Caco-2 (cell line): ENCODE measurements around the gene IL11RA. TPM values are rescaled to one million over a fixed set of nuclear protein-coding genes. Genes with fewer than 3 reads are reported as not detected.
A peak's percentile ranks its signal among the peaks of the same experiment; 100 is the strongest.

Experiments used
- BruUV-seq: library from RNA; stranded (reverse); fragments of 400-500 nt; replicated peaks from 2 replicates; lab custom pipeline; 2021; lab: Mats Ljungman, UMichigan
- CTCF ChIA-PET: fragments of 300-600 bp; sonication (Branson Sonifier 250); formaldehyde crosslinking; loops from one replicate; lab custom pipeline; 2022; ENCODE audit warnings: antibody characterized with exemption; lab: Charles Lee
- POLR2A ChIA-PET: fragments of 300-600 bp; sonication (Branson Sonifier 250); formaldehyde crosslinking; loops from one replicate; lab custom pipeline; 2022; ENCODE audit warnings: antibody characterized with exemption; lab: Charles Lee
- DNase-seq, 2 experiments: peaks; one replicate each; pipeline versions ENCODE4 v3.0.0 to v3.0.0-alpha.2; 2020 to 2022
- H3K27me3 ChIP-seq: replicated peaks from 2 replicates; pipeline ENCODE4 v1.6.0; 2011; ENCODE audit warnings: low read length; ENCODE audit not compliant: control insufficient read depth, insufficient read depth
- H3K36me3 ChIP-seq: 2 replicates; pipeline ENCODE4 v1.5.1; 2011; ENCODE audit warnings: low read length; ENCODE audit not compliant: control insufficient read depth, insufficient read depth
- H3K4me1 ChIP-seq: fragments of 250-450 bp; sonication (Bioruptor Pico); 2 replicates; pipeline ENCODE4 v1.5.1; 2020; ENCODE audit warnings: mild to moderate bottlenecking
- H3K4me3 ChIP-seq: 2 replicates; pipeline ENCODE4 v1.5.1; 2011; ENCODE audit warnings: low read depth, mild to moderate bottlenecking, control low read depth, low read length
- H3K9me3 ChIP-seq: fragments of 250-450 bp; sonication (Bioruptor Pico); 2 replicates; pipeline ENCODE4 v1.5.1; 2020; ENCODE audit warnings: mild to moderate bottlenecking, moderate library complexity
- H3K27ac Mint-ChIP-seq: one replicate; pipeline ENCODE4 v1.8.0; 2022; ENCODE audit warnings: mixed read lengths; ENCODE audit not compliant: unreplicated experiment
- H3K27me3 Mint-ChIP-seq: one replicate; pipeline ENCODE4 v1.8.0; 2022; ENCODE audit warnings: mixed read lengths; ENCODE audit not compliant: insufficient read depth, unreplicated experiment
- H3K36me3 Mint-ChIP-seq: one replicate; pipeline ENCODE4 v1.8.0; 2022; ENCODE audit warnings: mild to moderate bottlenecking, mixed read lengths; ENCODE audit not compliant: insufficient read depth, unreplicated experiment
- H3K4me1 Mint-ChIP-seq: one replicate; pipeline ENCODE4 v1.8.0; 2022; ENCODE audit warnings: low read depth, mixed read lengths; ENCODE audit not compliant: unreplicated experiment
- H3K4me3 Mint-ChIP-seq: one replicate; pipeline ENCODE4 v1.8.0; 2022; ENCODE audit warnings: mild to moderate bottlenecking, moderate library complexity, mixed read lengths; ENCODE audit not compliant: unreplicated experiment
- H3K9me3 Mint-ChIP-seq: one replicate; pipeline ENCODE4 v1.8.0; 2022; ENCODE audit warnings: mixed read lengths; ENCODE audit not compliant: unreplicated experiment
- intact Hi-C: fragments of 100-400 bp; cut with micrococcal nuclease; formaldehyde crosslinking; loops from one replicate; pipeline ENCODE4 v1.10.0; 2022; ENCODE audit not compliant: unreplicated experiment
- total RNA-seq: library from RNA; stranded (reverse); gene quantifications from 2 replicates; pipeline ENCODE4 v1.2.3, GENCODE V29; 2022
- TF ChIP-seq, protein P1 (sequence below), 2 experiments: fragments of 200-600 bp in 1 of 2; IDR thresholded peaks; 1 replicate in 1 of 2; 2 replicates in 1 of 2; pipeline versions ENCODE4 v1.5.1 to v1.8.0; 2011 to 2022; ENCODE audit warnings: antibody characterized with exemption in 1 of 2, control low read depth in 1 of 2, inconsistent platforms in 1 of 2, low read depth in 1 of 2, low read length in 1 of 2, mild to moderate bottlenecking in 1 of 2, moderate library complexity in 1 of 2; ENCODE audit not compliant: insufficient read depth in 1 of 2, severe bottlenecking in 1 of 2, unreplicated experiment in 1 of 2

Gene IL11RA
- total RNA-seq, 1 experiment from 2014 or later = 5.6 TPM

DNA sequence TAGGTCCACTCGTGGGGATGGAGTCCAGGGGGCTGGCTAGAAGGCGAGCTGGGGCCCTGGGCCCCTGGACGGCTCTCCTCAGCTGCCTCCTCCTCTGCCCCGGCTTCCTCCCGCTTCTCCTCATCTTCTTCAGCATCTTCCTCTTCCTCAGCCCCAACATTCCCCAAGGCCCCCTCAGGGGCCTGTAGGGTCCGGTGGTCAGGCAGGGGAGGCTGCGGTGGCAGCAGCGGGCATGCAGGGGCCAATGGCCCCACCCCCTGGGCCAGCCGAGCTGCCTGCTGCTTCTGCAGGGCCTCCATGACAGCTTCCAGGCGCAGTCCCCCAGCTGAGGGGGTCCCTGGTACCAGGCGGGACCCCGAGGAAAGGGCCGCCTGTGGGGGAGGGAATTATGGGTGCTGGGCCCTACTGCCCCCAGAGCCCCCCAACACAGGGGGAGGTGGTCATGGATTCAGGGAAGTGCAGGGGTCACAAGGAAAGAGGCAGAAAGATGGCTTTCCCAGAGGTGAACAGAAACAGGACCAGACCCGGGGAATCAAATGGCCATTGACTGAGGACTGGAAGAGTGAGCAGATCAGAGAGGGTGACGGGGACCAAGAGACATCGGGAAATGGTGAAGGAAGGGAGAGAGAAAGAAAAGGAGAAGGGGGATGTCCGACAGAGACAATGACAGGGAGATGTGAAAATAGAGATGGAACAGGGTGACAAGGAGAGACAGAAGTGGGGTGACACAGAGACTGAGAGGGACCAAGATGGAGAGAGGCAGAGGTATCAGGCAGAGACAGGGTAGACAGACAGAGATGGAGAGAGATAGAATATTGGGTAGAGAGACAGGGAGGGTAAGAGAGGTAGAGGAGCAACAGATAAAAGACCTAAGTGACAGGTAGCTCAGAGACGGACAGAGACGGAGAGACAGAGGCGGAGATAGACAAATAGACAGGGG, 24.0 kb upstream of the IL11RA start:
- Mint-ChIP-seq H3K4me1 (peaks cover 18% of the 10 kb centered on the region), H3K27ac (no peak overlapping the region), H3K4me3 (peak overlapping the region; percentile 78), H3K9me3 (no peaks in the 10 kb centered on the region), H3K36me3 (peaks cover 4% of the 10 kb centered on the region), H3K27me3 (peaks cover 4% of the 10 kb centered on the region)
- intact Hi-C loops = no loop called here
- no peak for DNase-seq
- H3K9me3 ChIP-seq = no peaks in the 10 kb centered on the region
- H3K27me3 ChIP-seq = no peaks in the 10 kb centered on the region; the same call in 1 of the 2 replicates
- no peaks in the 10 kb centered on the region for H3K36me3 ChIP-seq
- CTCF ChIA-PET = interaction anchor here (0.9 kb wide), 1 partner anchor 75 kb away, joined by 3 read pairs; no protein-coding TSS in a partner anchor
- H3K4me1 ChIP-seq = peaks cover 16% of the 10 kb centered on the region
- peak overlapping the region; percentile 46 for H3K4me3 ChIP-seq
- TF ChIP-seq, protein P1, sequence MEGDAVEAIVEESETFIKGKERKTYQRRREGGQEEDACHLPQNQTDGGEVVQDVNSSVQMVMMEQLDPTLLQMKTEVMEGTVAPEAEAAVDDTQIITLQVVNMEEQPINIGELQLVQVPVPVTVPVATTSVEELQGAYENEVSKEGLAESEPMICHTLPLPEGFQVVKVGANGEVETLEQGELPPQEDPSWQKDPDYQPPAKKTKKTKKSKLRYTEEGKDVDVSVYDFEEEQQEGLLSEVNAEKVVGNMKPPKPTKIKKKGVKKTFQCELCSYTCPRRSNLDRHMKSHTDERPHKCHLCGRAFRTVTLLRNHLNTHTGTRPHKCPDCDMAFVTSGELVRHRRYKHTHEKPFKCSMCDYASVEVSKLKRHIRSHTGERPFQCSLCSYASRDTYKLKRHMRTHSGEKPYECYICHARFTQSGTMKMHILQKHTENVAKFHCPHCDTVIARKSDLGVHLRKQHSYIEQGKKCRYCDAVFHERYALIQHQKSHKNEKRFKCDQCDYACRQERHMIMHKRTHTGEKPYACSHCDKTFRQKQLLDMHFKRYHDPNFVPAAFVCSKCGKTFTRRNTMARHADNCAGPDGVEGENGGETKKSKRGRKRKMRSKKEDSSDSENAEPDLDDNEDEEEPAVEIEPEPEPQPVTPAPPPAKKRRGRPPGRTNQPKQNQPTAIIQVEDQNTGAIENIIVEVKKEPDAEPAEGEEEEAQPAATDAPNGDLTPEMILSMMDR (IDR thresholded peaks at IDR 0.05; ENCODE audit: insufficient read depth in 1 of 2, low read depth in 1 of 2, low read length in 1 of 2, severe bottlenecking in 1 of 2, unreplicated experiment in 1 of 2) = no peak
- POLR2A ChIA-PET = no interaction called here
- BruUV-seq = no TSS peak

- Histone ChIP-seq H3K9me3 (no peaks in the 10 kb centered on the region), H3K36me3 (no peaks in the 10 kb centered on the region), H3K27me3 (no peaks in the 10 kb centered on the region), H3K4me1 (peaks cover 16% of the 10 kb centered on the region), H3K4me3 (peak within 1 kb of the TSS; percentile 46)
- CTCF ChIA-PET = interaction anchor here (0.6 to 1.2 kb wide), 4 partner anchors 9 to 17 kb away, joined by 3 to 6 read pairs (median 4); partner anchors contain the start of genes DCTN3, GALT and SIGMAR1
- peak within 1 kb of the TSS; percentile 78 for H3K4me3 Mint-ChIP-seq
- intact Hi-C loops = no loop called here
- TF ChIP-seq, protein P1 (IDR thresholded peaks at IDR 0.05; ENCODE audit: insufficient read depth in 1 of 2, low read depth in 1 of 2, low read length in 1 of 2, severe bottlenecking in 1 of 2, unreplicated experiment in 1 of 2) = peak; percentile 14 to 17
- H3K27ac Mint-ChIP-seq = no peak within 1 kb of the TSS
- DNase-seq = peak in 1 of 2 experiments; percentile 73
- H3K4me1 Mint-ChIP-seq = peaks cover 18% of the 10 kb centered on the region
- BruUV-seq = no TSS peak
- POLR2A ChIA-PET = no interaction called here
- no peaks in the 10 kb centered on the region for H3K9me3 Mint-ChIP-seq
- peaks cover 4% of the 10 kb centered on the region for H3K36me3 Mint-ChIP-seq
- H3K27me3 Mint-ChIP-seq = peaks cover 4% of the 10 kb centered on the region
Observed at GRCh38 chr9:34628656-34629490, 23.1 kb upstream of the IL11RA start, which contains the start of gene ARID3C. ARID3C (minus strand) TSS chr9:34629066; CDS start chr9:34628014, 1,052 bp downstream.

GRCh38 chr9:34629491-34629808, 22.5 kb upstream of the IL11RA start:
- Histone ChIP-seq H3K4me3 (peak overlapping the region; percentile 46), H3K36me3 (no peaks in the 10 kb centered on the region), H3K4me1 (peaks cover 16% of the 10 kb centered on the region), H3K27me3 (no peaks in the 10 kb centered on the region), H3K9me3 (no peaks in the 10 kb centered on the region)
- intact Hi-C loops = no loop called here
- H3K4me3 Mint-ChIP-seq = peak overlapping the region; percentile 78
- no TSS peak for BruUV-seq
- POLR2A ChIA-PET = no interaction called here
- peaks cover 4% of the 10 kb centered on the region for H3K36me3 Mint-ChIP-seq
- H3K4me1 Mint-ChIP-seq = peaks cover 18% of the 10 kb centered on the region
- H3K9me3 Mint-ChIP-seq = no peaks in the 10 kb centered on the region
- peaks cover 4% of the 10 kb centered on the region for H3K27me3 Mint-ChIP-seq
- H3K27ac Mint-ChIP-seq = no peak overlapping the region
- CTCF ChIA-PET = interaction anchor here (0.5 to 1.2 kb wide), 4 partner anchors 9 to 292 kb away, joined by 3 to 6 read pairs (median 4); partner anchors contain the start of genes DCTN3 and SIGMAR1
- TF ChIP-seq, protein P1 (IDR thresholded peaks at IDR 0.05; ENCODE audit: insufficient read depth in 1 of 2, low read depth in 1 of 2, low read length in 1 of 2, severe bottlenecking in 1 of 2, unreplicated experiment in 1 of 2) = no peak
- DNase-seq = no peak
